ENCODE data around the gene WDR27.

GRCh38 chr6:169455470-169455869, 246.4 kb downstream of the WDR27 start:
- TF ChIP-seq, protein P1, sequence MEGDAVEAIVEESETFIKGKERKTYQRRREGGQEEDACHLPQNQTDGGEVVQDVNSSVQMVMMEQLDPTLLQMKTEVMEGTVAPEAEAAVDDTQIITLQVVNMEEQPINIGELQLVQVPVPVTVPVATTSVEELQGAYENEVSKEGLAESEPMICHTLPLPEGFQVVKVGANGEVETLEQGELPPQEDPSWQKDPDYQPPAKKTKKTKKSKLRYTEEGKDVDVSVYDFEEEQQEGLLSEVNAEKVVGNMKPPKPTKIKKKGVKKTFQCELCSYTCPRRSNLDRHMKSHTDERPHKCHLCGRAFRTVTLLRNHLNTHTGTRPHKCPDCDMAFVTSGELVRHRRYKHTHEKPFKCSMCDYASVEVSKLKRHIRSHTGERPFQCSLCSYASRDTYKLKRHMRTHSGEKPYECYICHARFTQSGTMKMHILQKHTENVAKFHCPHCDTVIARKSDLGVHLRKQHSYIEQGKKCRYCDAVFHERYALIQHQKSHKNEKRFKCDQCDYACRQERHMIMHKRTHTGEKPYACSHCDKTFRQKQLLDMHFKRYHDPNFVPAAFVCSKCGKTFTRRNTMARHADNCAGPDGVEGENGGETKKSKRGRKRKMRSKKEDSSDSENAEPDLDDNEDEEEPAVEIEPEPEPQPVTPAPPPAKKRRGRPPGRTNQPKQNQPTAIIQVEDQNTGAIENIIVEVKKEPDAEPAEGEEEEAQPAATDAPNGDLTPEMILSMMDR (IDR thresholded peaks at IDR 0.05 in 2 of 3, conservative IDR thresholded peaks at IDR 0.05 in 1 of 3; ENCODE audit: control insufficient read depth in 2 of 3, extremely low read depth in 1 of 3, insufficient read depth in 1 of 3, low read depth in 3 of 3, low read length in 3 of 3) = no peak
- no peak for TF ChIP-seq SIX5 (IDR thresholded peaks at IDR 0.05; ENCODE audit: low read depth, low read length, severe bottlenecking)
- no peak for TF ChIP-seq EP300 (IDR thresholded peaks at IDR 0.05; ENCODE audit: borderline replicate concordance in 1 of 2, control insufficient read depth in 1 of 2, low read depth in 2 of 2, low read length in 2 of 2)
- no peak for TF ChIP-seq NR2F1 (conservative IDR thresholded peaks at IDR 0.05)
- no peak for TF ChIP-seq EZH2 (IDR thresholded peaks at IDR 0.05; ENCODE audit: borderline replicate concordance, control insufficient read depth, low read depth, low read length)
- TF ChIP-seq HDGF (IDR thresholded peaks at IDR 0.05) = no peak
- no peak for TF ChIP-seq SP1 (IDR thresholded peaks at IDR 0.05; ENCODE audit: low read depth, low read length)
- no peak for TF ChIP-seq TCF12 (IDR thresholded peaks at IDR 0.05; ENCODE audit: low read depth, low read length)
- TF ChIP-seq, protein P2, sequence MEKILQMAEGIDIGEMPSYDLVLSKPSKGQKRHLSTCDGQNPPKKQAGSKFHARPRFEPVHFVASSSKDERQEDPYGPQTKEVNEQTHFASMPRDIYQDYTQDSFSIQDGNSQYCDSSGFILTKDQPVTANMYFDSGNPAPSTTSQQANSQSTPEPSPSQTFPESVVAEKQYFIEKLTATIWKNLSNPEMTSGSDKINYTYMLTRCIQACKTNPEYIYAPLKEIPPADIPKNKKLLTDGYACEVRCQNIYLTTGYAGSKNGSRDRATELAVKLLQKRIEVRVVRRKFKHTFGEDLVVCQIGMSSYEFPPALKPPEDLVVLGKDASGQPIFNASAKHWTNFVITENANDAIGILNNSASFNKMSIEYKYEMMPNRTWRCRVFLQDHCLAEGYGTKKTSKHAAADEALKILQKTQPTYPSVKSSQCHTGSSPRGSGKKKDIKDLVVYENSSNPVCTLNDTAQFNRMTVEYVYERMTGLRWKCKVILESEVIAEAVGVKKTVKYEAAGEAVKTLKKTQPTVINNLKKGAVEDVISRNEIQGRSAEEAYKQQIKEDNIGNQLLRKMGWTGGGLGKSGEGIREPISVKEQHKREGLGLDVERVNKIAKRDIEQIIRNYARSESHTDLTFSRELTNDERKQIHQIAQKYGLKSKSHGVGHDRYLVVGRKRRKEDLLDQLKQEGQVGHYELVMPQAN (conservative IDR thresholded peaks at IDR 0.05) = no peak
